SW 1271 (cell line): ENCODE data around the gene RAPGEF6.
"Not testable (repeated sequence)": the region's sequence is repeated elsewhere in the genome, so short reads cannot be mapped to it uniquely, and the experiment has no call there.

Experiments
- DNase-seq, 2 experiments: peaks; one replicate each; lab custom pipeline; 2025; lab: John Stamatoyannopoulos, UW

RAPGEF6 gene

GRCh38 chr5:131495536-131496399, 139.3 kb downstream of the RAPGEF6 start:
- DNase-seq, result no peak

- DNase-seq, result no peak
Observed at GRCh38 chr5:131491749-131492148, 143.3 kb downstream of the RAPGEF6 start.

DNA sequence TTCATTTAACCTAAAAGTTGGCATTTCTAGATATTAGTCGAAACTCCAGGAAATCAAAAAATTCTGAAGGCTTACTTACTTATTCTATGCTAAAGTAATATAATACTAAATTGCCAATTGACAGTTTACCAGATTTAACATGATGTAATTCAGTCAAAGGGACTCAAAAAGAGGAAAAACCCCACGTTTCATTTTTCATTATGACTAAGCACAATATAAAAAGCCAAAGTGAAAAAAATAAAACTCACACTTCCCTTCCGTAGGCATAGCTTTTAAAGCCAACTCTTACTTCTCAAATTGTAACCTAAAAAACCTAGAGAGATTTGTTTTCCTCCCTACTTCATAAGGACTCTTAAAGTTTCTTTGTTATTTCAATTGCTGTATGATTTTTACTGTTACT, 146.6 kb downstream of the RAPGEF6 start:
- no peak for DNase-seq

DNA sequence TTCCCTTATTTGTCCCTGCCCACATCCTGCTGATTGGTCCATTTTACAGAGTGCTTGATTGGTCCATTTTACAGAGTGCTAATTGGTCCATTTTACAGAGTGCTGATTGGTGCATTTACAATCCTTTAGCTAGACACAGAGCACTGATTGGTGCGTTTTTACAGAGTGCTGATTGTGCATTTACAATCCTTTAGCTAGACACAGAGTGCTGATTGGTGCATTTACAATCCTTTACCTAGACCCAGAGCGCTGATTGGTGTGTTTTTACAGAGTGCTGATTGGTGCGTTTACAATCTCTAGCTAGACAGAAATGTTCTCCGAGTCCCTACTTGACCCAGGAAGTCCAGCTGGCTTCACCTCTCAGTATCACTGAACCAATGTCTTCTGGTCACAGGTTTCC, 147.7 kb downstream of the RAPGEF6 start:
- not testable (repeated sequence) for DNase-seq

DNA sequence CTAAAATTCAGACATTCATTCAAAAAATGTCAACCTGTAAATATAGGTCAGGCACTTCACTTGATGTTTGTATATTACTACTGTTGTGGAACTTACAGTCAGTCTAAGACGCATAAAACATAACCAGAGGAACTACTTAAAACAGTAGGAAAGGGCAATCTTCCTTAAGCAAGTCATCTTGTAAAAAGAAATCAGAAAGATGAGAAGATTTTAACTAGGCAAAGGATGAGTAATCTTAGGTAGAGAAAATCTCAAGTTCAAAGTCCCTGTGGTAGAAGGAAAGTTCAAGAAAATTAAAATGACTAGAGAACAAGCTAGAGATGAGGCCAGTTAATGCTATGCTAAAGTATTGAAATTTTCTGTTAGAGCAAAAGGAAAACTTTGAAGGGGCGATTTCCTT, 152.4 kb downstream of the RAPGEF6 start:
- no peak for DNase-seq

DNA sequence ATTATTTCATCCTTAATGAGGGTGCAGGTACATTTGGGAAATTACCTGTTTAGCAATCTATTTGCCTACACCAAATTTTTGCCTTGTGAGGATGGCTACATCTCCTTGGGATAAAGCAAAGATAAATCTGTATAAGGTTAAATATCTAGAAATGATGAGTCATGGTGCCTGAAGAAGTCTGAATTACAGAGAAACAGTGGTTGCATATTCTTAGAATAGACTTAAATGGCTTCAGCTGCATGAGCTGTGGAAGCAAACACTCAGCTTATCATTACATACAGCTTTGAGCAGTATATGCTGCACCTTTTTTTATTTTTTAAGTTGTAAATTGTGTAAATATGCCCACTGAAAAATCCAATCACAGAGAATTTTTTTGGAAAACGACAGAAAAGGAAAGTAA, 153.5 kb downstream of the RAPGEF6 start:
- no peak for DNase-seq

- DNase-seq, result no peak
Observed at GRCh38 chr5:131475541-131475941, 159.5 kb downstream of the RAPGEF6 start.

GRCh38 chr5:131473731-131474130, 161.3 kb downstream of the RAPGEF6 start:
- no peak for DNase-seq

GRCh38 chr5:131466171-131466766, 168.8 kb downstream of the RAPGEF6 start:
- DNase-seq, result peak in 1 of 2 experiments; percentile 1

GRCh38 chr5:131463656-131464055, 171.4 kb downstream of the RAPGEF6 start:
- DNase-seq, result no peak

GRCh38 chr5:131462454-131462853, 172.6 kb downstream of the RAPGEF6 start:
- DNase-seq, result no peak

GRCh38 chr5:131461742-131462141, 173.3 kb downstream of the RAPGEF6 start:
- DNase-seq, result no peak

- DNase-seq, result no peak
Observed at GRCh38 chr5:131460867-131461572, 174.0 kb downstream of the RAPGEF6 start.

DNA sequence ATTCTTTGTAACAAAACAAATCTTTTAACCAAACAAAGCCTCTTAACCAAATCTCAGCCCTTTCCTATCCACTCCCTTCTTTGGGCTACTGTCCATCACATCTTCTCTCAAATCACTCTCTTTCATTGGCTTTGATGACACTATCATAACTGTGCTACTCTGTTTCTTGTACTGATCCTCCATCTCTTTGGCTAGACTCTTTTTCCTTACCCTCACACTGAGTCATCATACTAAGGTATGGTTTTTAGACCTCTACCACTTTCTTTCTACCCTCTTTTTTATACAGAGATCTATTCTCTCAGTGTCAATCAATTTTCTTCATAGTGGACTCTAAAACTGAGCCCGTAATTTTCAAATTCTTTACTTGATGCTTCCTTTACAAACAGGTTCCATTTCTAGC, 174.9 kb downstream of the RAPGEF6 start:
- DNase-seq, result no peak

DNA sequence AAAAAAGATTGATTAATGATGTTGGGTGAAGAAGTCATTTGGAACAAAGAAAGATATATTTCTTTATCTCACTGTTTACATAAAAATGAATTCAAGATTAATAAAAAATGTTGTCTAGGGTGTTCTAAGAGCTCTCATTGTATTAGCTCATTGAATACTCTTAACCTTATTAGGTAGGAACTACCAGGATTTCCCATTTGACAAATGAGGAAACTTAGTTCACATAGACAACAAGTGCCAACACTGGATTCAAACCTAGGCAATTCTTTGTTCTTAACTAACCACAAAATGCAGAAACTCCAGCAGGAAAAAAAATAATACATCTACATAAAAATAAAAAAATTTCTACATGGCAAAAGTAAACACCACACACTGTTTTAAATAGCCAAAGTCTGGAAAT, 175.8 kb downstream of the RAPGEF6 start:
- DNase-seq, result no peak

GRCh38 chr5:131457193-131457592, 177.8 kb downstream of the RAPGEF6 start:
- no peak for DNase-seq

GRCh38 chr5:131450941-131451340, 184.1 kb downstream of the RAPGEF6 start:
- no peak for DNase-seq

DNA sequence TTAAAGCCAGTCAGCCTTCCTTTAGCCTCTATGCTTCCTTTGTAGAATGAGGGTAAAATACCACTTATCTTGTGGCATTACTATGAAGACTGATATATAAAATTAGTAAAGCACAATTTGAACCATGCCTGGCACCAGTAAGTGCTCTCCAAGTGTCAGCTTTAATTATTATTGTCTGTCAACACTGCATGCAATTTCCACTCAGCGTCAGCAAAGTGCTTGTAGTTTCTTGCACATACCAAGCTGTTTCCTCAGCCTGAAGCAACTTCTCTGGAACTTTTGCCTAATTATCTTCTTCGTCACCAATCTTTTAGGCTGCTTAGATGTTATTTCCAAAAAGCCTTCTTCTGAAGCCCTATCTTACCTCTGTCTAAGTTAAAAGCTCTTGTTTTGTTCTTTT, 193.8 kb downstream of the RAPGEF6 start:
- no peak for DNase-seq

DNA sequence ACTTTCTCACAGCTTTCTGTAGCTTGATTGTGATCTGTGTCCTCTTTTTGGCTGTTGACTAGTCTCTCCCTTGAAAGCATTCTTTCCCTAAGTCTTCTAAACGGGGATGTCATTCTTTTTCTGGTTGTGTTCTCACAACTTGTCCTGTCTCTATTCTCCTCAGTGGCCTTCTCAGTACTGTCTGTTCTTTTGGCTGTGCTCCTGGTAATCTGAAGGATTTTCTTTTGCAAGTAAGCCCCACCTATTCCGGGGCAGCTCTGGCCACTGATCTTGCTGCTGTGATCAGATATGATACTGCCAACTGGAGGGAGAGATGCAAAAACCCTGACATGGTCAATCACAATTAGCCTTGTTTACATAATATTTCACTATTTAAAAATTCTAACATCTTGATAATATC, 198.9 kb downstream of the RAPGEF6 start:
- DNase-seq, result no peak

- no peak for DNase-seq
Observed at GRCh38 chr5:131433109-131433508, 201.9 kb downstream of the RAPGEF6 start.

- DNase-seq, result no peak
Observed at GRCh38 chr5:131431794-131432193, 203.2 kb downstream of the RAPGEF6 start.

DNA sequence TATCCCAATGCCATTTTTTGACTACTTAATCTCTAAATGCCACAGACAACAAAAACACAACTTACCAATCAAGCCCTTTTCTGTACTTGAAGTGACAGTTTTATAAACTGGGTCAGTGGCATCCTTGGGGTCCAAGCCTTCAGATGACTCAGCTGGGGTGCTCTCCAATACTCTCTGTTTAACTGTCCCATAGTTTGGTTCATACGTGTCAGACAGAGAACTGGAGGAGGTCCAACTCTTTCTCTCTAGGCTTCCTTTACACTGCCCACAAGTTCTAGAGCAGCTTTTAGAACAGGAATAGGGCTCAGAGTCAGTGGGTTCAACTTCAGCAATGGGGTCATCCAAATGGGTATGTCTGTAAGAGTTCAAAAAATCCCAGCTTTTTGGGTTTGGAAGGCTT, 204.2 kb downstream of the RAPGEF6 start:
- DNase-seq, result no peak

DNA sequence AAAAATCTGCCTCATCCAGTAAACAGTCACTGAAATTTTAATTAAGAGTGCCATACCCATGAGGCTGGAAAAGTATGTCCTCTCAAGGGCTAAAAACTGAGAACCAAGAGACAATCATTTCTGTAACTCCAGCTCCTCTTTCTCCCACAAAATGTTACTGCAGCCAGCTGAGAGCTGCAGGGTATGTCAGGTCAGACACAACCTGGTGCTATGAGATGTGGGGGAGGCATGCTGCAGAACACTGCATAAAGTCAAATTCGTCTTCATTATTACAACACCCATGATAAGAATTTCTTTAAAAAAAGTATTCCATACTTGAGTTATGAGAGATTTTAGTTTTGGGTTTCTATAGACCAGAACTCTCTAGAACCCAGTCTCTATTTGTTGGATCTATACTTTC, 209.0 kb downstream of the RAPGEF6 start:
- no peak for DNase-seq
